HG03097 (cell line): ENCODE results near the gene OSBPL3.

Experiments
- ATAC-seq: cut with Tn5 transposase; IDR thresholded peaks from one replicate; pipeline ENCODE4 v1.9.1; 2021; ENCODE audit not compliant: unreplicated experiment, low FRiP score

Gene OSBPL3

GRCh38 chr7:24833549-24833948 lies 146.4 kb downstream of the OSBPL3 start:
- no peak for ATAC-seq

GRCh38 chr7:24831240-24831639 lies 148.7 kb downstream of the OSBPL3 start:
- no peak for ATAC-seq

DNA sequence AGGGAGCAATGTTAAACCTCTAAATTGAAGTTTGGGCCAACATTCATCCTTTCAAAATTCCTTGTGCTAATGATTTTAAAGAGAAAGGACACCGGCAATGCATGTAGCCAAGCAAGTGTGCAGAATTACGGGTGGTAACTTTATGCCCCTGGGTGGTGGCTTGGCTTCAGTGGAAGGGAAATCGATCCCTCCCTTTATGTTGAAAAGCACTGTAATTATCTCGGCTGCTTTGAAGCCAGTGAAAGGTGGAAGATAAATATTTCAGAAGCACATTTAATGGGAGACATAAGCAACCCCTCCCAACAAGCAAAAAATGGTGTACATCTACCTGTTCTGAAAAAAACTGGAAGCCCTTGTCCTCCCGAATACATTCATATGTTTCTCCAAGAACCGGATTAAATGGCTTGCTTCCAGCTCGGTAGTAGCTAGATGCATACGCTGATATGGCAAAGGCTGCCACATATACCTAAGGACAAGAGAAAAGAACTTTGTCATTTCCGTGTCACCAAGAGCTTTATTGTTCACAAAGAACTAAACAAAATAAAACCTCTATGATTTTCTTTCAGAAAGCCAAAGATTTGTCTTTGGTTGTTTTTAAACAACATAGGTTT lies 149.4 kb downstream of the OSBPL3 start:
- no peak for ATAC-seq

- no peak for ATAC-seq
Observed at GRCh38 chr7:24829787-24830186, 150.2 kb downstream of the OSBPL3 start.

GRCh38 chr7:24828891-24829661 lies 150.9 kb downstream of the OSBPL3 start:
- no peak for ATAC-seq

DNA sequence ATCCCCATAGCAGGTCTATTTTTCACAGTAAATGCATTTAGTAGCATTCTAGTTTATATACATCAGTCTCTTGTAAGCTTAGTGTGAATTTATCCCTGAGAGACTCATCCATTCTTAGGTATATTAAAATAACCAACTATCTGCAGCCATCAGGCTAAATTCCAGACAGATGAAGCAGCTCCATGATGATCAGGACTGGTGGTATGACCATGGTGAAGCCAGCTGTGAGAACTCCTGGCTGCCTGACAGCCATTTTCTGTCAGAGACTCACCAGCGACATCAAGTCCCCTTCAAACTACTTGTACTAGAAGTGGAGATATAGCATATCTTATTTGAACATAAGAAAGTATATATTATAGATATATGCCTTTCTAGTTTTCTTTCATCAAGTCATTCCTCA lies 152.4 kb downstream of the OSBPL3 start:
- ATAC-seq = no peak

GRCh38 chr7:24827027-24827426 lies 153.0 kb downstream of the OSBPL3 start:
- ATAC-seq = no peak

DNA sequence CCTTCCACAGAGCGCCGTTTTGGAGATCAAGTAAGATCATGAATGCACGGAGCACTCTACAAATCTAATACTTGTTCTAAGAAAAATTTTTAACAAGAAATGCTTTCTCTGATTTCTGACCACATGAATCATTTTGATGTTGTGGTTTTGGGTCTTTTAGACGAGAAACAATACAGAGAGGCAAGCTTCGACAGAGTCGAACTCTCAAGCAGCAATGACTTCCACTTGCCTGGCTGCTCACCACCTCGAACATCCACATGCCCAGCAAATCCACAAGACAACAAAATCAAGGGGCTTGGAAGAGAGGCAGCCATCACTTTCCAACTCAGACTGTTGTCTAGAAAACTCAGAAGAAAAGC lies 153.3 kb downstream of the OSBPL3 start:
- ATAC-seq = no peak

- no peak for ATAC-seq
Observed at GRCh38 chr7:24825931-24826661, 153.9 kb downstream of the OSBPL3 start.

DNA sequence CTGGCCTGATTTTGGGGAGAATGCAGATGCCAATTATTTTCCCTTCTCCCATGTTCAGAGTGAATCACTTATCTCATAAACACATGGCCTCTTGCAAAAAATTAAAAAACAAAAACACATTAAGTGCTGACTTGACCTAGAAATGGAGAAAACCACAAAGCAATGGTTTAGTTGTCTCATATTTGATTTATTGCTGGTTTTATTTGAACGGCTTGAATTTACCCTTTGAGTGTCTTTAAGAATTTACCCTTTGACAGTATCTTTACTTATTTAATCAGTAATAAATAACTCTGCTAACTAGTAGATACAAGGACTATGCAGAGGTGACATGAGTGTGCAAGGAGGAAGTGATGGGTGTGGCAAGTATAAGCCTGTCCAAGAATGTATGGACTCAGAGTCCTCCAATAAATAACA lies 154.6 kb downstream of the OSBPL3 start:
- ATAC-seq = no peak

- no peak for ATAC-seq
Observed at GRCh38 chr7:24824896-24825295, 155.1 kb downstream of the OSBPL3 start.

- ATAC-seq = no peak
Observed at GRCh38 chr7:24824400-24824799, 155.6 kb downstream of the OSBPL3 start.

DNA sequence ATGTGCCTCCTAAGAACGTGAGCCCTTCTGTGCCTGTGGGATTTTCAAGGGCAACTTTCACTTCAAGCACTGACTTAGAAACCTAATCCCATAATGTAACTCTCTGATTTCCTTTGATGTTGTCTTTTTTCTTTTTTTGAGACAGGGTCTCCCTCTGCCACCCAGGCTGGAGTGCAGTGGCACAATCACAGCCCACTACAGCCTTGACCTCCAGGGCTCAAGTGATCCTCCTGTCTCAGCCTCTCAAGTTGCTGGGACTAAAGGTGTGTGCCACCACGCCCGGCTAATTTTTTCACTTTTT lies 158.3 kb downstream of the OSBPL3 start:
- ATAC-seq = no peak

DNA sequence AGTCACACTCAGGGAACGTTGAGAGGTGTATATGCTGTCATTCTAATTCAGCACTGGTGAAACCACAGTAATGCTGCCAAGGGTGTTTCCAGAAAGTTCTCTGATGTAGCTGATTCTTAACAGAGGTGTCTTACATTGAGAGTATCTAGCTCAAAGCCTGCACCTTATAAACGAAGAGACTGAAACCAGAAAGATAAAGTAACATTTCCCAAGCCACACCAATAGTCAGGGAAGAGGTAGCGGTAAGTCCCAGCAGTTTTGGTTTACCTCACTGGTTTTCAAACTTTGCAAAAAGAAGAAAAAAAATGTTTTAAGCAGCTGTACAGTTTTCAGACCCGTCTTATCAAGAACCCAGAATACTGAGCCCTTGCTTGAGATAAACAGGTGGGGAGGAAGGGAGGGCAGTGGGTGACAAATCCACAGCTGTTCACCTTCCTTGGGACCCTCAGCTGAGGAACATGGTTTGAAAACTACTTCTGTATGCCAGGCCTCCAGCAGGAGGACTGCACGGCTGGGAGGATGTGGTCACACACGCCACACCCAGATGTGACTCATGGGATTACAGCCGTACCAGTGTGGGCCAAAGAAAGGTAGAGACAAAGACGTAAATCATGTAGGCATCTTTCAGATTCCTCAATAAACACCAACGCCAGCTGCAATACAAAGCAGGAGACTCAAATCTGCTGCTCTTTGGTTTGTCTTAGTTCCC lies 158.8 kb downstream of the OSBPL3 start:
- ATAC-seq = peak; percentile 73

DNA sequence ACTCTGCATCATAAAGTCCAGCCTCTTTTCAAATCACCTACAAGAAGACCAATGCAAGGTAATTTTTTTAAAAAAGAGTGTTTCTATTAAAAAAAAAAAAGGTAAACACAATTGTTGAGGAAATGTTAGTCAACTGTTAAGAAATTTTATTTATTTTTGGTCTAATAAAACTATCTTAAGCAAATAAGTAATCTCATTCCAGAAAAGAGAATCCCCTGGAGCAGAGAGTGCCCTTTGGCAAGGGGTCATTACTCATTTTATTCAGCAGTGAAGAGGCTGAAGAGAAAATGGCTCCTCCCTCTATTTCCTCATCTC lies 159.3 kb downstream of the OSBPL3 start:
- ATAC-seq = no peak

DNA sequence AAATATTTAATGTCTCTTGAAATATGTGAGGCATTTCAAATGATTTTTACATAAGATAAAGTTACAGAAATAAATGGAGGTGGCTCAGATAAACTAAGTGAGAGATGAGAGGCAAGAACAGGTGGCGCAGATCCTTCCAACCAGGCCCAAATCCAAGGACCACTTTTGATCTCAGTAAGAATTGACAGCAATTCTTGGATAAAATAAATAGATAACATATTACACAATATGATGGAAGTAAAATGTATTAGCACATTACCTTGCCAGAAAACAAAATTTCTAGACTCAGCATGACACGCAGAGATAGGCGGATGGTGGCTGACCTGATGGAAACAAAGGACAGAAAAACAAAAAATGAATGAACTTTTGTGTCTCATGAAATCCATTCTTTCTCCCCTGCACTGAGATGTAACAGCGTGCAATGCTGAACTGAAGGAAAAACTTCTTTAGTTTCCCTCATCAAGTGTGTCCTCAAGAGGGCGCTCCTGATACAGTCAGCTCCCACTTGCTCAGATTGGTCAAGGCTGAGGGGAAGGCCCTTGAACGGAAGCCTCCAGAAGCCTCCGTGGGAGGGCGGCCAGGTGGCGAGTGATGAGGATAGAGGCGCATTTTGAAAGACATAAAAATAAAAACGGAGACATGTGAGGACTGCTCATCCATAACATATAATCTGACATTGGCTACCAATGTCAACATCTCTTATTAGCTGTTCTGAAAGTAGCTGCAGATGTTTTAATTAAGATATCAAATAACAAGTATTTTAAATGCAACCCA lies 159.9 kb downstream of the OSBPL3 start:
- ATAC-seq = peak; percentile 54

- ATAC-seq = no peak
Observed at GRCh38 chr7:24817339-24817738, 162.6 kb downstream of the OSBPL3 start.

DNA sequence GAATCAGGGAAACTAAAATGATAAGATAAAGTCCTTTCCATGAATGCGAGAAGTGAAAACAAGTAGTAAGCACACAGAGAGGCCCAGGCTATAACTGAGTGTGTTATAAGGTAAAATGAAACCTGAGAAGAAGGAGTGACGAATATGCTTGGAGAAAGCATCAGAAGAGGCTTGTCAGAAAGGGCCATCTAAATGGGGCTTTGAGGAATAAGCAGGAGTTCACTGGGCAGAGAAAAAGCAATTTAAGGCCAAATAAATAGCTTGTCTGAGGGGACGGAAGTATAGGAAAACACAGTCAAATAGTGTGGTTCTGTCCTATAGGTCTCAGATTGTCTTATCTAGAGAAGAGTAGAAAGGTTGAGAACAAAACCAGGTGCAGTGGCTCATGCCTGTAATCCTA lies 163.1 kb downstream of the OSBPL3 start:
- no peak for ATAC-seq

- ATAC-seq = no peak
Observed at GRCh38 chr7:24812305-24812945, 167.6 kb downstream of the OSBPL3 start.

- ATAC-seq = no peak
Observed at GRCh38 chr7:24808518-24808917, 171.5 kb downstream of the OSBPL3 start.
